Putamen (tissue), 1 donor: Measurements from ENCODE around the gene ZBED4.

Experiments
- DNase-seq: peaks from one replicate; pipeline ENCODE4 v3.0.0-alpha.2; 2016; ENCODE audit warnings: low spot score

Gene ZBED4

DNA sequence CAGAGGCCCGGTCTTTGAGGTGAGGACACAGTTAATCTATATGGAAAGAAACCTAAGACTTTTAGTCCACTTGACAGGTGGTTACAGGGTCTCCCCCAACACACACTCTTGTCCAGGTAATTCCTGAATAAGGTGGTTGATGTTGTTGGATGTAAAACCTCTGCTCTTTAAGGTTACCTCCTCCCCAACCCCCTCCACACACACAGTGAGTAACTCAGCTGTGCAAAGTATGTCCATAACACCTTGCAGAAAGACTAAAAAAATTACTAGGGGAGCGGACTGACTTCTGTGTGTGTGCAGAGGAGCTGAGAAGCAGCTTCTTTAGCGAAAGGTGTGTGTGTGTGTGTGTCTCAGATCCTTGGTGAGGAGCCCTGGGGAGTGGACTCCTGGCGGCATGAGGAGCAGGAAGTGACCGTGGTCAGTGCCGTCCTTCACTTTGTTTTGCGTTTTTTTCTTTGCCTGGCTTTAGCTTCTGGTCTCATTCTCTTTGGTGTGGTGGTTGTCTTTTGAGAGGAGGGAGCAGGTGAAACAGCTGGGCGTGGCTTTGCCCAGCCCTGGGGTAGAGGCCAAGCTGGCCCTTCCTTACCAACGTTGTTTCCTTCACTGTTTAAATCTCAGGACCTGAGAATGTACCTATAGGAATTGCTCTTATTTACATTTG, 1.7 kb downstream of the ZBED4 start:
- no peak for DNase-seq

- no peak for DNase-seq
Observed at GRCh38 chr22:49856343-49856742, 2.7 kb downstream of the ZBED4 start.

DNA sequence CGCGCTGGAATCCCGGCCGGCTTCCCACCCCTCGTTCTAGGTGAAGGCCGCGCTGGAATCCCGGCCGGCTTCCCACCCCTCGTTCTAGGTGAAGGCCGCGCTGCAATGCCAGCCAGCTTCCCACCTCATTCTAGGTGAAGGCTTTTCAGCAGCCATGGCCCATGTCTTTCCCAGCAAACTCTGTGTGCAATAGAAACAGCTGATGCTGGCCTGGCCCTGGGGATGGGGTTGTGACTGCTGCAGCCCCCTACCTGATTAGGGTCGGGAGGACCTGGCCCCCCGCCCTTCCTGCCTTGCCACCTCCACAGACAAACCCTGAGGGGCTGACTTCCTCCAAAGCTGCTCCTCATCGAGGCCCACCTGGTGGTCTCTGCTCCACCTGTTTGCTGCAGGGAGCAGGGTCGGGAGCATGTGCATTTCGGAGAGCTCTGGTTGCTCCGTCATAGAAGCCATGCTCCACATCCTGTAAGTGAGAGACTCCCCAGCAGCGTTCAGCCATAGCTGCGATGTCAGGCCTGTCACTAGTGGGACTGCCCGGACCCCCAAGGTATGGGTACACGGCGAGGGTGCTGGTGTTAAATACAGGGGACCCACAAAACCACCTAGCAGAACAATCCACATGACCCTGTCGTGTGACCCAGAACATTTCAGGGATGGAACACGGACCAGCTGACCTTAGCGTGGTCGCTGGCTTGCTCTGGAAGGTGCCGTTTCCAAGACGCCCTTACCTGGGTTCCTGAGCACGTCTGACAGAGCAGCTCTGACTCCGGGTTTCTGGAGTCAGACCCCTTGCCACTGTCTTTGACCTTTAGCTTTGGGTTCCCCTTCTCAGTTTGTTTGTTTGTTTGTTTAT, 3.3 kb downstream of the ZBED4 start:
- DNase-seq: no peak

GRCh38 chr22:49858827-49859226, 5.2 kb downstream of the ZBED4 start:
- no peak for DNase-seq

GRCh38 chr22:49861642-49862495, 8.2 kb downstream of the ZBED4 start:
- DNase-seq: no peak

DNA sequence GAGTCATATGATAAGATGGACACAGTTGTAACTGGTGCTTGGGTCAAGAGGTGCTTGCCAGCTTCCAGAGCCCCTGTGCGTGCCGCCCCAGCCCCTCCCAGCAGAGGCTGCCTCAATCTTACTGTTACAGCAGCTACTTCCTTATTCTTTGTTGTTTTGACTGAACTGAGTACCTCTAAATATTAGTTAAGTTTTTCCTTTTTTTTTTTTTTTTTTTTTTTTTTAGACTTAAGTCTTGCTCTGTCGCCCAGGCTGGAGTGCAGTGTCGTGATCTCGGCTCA, 8.8 kb downstream of the ZBED4 start:
- no peak for DNase-seq

GRCh38 chr22:49863931-49864330, 10.3 kb downstream of the ZBED4 start:
- DNase-seq: no peak

DNA sequence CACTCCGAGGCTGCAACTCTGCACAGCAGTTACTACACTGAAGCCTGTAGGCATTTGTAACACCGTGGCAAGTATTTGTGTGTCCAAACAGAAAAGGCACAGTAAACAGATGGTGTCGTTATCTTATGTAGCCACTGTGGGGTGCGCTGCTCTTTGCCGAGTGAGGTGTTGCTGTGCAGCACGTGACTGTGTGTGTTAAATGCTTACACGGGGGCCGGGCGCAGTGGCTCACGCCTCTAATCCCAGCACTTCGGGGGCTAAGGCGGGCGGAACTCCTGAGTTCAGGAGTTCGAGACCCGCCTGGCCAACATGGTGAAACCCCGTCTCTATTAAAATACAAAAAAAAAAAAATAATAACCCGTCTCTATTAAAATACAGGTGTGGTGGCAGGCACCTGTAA, 11.5 kb downstream of the ZBED4 start:
- no peak for DNase-seq

- no peak for DNase-seq
Observed at GRCh38 chr22:49866134-49866533, 12.5 kb downstream of the ZBED4 start.

DNA sequence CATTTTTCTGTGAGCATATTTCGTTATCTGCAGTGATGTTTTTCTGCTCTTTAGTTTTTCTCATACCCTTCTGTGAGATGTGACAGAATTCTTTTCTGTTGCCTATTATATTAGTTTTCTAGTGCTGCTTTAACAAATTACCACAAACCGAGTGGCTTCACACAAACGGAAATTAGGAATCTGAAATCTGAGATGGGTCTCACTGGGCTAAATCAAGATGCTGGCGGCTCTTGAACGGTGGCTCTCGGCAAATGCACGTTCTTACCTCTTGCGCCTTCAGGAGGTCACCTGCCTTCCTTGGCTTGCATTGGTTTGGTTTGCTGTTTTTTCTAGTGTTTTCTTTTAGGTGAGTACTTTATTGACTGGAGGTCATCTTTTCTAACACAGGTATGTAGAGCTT, 13.0 kb downstream of the ZBED4 start:
- DNase-seq: no peak

- no peak for DNase-seq
Observed at GRCh38 chr22:49867303-49868265, 13.9 kb downstream of the ZBED4 start.

GRCh38 chr22:49869086-49869830, 15.6 kb downstream of the ZBED4 start:
- DNase-seq: no peak

GRCh38 chr22:49869845-49870712, 16.4 kb downstream of the ZBED4 start:
- no peak for DNase-seq

- no peak for DNase-seq
Observed at GRCh38 chr22:49871482-49871881, 17.8 kb downstream of the ZBED4 start.

DNA sequence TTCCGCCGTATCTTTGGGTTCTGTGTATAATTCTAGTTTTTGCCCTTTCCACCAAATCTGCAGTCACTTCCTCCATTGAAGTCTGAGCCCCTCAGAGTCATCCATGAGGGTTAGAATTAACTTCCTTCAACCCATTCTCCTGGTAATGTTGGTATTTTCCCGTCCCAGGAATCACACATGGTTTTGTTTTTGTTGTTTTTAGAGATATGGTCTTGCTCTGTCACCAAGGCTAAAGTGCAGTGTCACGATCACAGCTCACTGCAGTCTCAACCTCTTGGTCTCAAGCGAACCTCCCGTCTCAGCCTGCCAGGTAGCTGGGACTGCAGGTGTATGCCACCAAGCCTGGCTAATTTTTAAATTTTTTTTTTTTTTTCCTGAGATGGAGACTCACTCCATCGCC, 18.7 kb downstream of the ZBED4 start:
- DNase-seq: no peak

GRCh38 chr22:49873228-49873940, 19.7 kb downstream of the ZBED4 start:
- DNase-seq: no peak

GRCh38 chr22:49877642-49878041, 24.0 kb downstream of the ZBED4 start:
- no peak for DNase-seq

GRCh38 chr22:49878206-49878605, 24.6 kb downstream of the ZBED4 start:
- no peak for DNase-seq

GRCh38 chr22:49879871-49880270, 26.2 kb downstream of the ZBED4 start:
- no peak for DNase-seq
